ENCODE measurements around the gene UTP3.

Gene UTP3

DNA sequence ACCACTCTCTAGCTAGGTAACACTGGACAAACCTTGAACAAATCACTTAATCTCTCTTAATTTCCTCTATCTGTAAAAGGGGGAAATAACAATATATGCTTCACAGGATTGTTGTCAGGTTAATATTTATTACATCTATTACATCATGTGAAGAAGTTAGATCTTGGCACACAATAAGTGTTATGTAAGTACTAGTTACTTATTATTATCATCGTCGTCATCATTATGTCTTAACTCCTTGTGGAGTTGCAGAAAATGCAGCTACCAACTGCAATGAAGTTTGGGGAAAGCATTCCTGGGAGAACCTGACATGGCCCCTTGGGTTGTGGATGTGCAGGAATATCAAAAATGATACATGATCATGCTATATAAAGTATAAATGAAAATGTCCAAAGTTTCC lies 17.2 kb upstream of the UTP3 start:
- ATAC-seq: no peak
- TF ChIP-seq GLIS3 (CRISPR knock-in tag; IDR thresholded peaks at IDR 0.05) (no peak), RARB (CRISPR knock-in tag; IDR thresholded peaks at IDR 0.05) (no peak), PPARA (CRISPR knock-in tag; IDR thresholded peaks at IDR 0.05; ENCODE audit: borderline replicate concordance) (no peak), TCF4 (CRISPR knock-in tag; IDR thresholded peaks at IDR 0.05; ENCODE audit: borderline replicate concordance) (no peak), ESRRG (CRISPR knock-in tag; IDR thresholded peaks at IDR 0.05) (no peak), ISL1 (CRISPR knock-in tag; IDR thresholded peaks at IDR 0.05) (no peak), ARNTL (CRISPR knock-in tag; IDR thresholded peaks at IDR 0.05; ENCODE audit: borderline replicate concordance, low read depth) (no peak), CSDC2 (CRISPR knock-in tag; IDR thresholded peaks at IDR 0.05) (no peak)
- TF ChIP-seq, protein P1, sequence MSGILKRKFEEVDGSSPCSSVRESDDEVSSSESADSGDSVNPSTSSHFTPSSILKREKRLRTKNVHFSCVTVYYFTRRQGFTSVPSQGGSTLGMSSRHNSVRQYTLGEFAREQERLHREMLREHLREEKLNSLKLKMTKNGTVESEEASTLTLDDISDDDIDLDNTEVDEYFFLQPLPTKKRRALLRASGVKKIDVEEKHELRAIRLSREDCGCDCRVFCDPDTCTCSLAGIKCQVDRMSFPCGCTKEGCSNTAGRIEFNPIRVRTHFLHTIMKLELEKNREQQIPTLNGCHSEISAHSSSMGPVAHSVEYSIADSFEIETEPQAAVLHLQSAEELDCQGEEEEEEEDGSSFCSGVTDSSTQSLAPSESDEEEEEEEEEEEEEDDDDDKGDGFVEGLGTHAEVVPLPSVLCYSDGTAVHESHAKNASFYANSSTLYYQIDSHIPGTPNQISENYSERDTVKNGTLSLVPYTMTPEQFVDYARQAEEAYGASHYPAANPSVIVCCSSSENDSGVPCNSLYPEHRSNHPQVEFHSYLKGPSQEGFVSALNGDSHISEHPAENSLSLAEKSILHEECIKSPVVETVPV (CRISPR knock-in tag; IDR thresholded peaks at IDR 0.05): no peak

DNA sequence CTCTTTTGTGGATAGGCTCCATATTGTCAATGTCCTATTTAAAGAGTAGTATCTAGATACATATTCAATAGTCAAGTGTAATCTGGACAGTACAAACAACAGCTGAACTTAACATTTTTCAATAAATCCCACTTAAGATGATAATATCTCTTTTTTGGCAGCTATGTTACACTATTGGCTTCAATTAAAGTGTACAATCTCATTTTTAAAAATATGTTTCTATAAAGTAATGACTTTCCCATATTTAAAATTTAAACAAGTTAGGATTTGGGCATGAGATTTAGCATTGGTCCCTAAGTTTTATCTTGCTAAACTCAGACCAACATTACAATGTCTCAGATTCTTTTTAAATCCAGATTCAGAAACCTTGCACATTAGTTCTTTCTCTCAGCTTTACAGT lies 14.1 kb upstream of the UTP3 start:
- TF ChIP-seq ZNF565 (CRISPR knock-in tag; conservative IDR thresholded peaks at IDR 0.05; ENCODE audit: low read depth) (no peak), PATZ1 (CRISPR knock-in tag; IDR thresholded peaks at IDR 0.05; ENCODE audit: borderline replicate concordance) (no peak), TCF4 (CRISPR knock-in tag; IDR thresholded peaks at IDR 0.05; ENCODE audit: borderline replicate concordance) (no peak), TOX (CRISPR knock-in tag; IDR thresholded peaks at IDR 0.05; ENCODE audit: borderline replicate concordance) (no peak), GLIS3 (CRISPR knock-in tag; IDR thresholded peaks at IDR 0.05) (no peak)
- TF ChIP-seq, protein P2, sequence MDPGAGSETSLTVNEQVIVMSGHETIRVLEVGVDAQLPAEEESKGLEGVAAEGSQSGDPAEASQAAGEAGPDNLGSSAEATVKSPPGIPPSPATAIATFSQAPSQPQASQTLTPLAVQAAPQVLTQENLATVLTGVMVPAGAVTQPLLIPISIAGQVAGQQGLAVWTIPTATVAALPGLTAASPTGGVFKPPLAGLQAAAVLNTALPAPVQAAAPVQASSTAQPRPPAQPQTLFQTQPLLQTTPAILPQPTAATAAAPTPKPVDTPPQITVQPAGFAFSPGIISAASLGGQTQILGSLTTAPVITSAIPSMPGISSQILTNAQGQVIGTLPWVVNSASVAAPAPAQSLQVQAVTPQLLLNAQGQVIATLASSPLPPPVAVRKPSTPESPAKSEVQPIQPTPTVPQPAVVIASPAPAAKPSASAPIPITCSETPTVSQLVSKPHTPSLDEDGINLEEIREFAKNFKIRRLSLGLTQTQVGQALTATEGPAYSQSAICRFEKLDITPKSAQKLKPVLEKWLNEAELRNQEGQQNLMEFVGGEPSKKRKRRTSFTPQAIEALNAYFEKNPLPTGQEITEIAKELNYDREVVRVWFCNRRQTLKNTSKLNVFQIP (CRISPR knock-in tag; IDR thresholded peaks at IDR 0.05; ENCODE audit: borderline replicate concordance, low read depth): no peak
- no peak for ATAC-seq

DNA sequence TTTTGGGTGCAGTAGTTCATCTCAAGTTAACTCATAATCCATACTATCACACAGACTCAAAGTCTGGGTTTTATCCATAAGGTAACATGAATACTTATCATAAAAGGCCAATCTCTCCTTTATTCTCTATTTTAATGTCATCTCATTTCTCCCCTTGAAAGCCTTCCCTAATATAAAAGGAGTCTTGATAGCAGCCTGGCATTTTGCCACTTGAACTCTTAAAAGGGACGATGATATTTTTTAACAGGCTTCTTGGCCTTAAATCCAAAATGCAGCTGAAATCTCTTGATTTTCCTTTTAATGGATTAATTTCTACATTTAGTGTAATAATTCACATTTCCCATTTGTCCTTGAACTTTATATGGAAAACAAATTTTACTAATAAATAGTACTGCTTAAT lies 13.6 kb upstream of the UTP3 start:
- no peak for TF ChIP-seq PATZ1 (CRISPR knock-in tag; IDR thresholded peaks at IDR 0.05; ENCODE audit: borderline replicate concordance)
- ATAC-seq: no peak

DNA sequence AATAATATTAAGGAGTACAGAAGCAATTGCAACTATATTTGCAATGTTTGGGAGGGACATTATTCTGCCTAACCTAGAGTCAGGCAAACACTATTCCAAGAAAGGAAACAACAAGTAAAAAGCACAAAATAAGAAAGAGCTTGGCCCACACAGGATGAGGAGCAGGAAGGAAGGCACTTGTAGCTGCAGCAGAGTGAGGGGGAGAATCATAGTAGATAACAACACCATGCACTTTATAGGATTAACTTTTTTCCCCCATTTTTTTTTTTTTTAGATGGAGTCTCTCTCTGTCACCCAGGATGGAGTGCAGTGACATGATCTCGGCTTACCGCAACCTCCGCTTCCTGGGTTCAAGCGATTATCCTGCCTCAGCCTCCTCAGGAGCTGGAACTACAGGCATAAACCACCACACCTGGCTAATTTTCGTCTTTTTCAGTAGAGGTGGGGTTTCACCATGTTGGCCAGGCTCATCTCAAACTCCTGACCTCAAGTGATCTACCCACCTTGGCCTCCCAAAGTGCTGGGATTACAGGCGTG lies 11.7 kb upstream of the UTP3 start:
- ATAC-seq: no peak
- TF ChIP-seq TCF4 (CRISPR knock-in tag; IDR thresholded peaks at IDR 0.05; ENCODE audit: borderline replicate concordance): no peak
- no peak for TF ChIP-seq ZNF565 (CRISPR knock-in tag; conservative IDR thresholded peaks at IDR 0.05; ENCODE audit: low read depth)
- no peak for TF ChIP-seq ZC3H10 (CRISPR knock-in tag; IDR thresholded peaks at IDR 0.05)
- no peak for TF ChIP-seq BACH2 (CRISPR knock-in tag; IDR thresholded peaks at IDR 0.05; ENCODE audit: borderline replicate concordance)
- no peak for TF ChIP-seq ZFP3 (CRISPR knock-in tag; IDR thresholded peaks at IDR 0.05)
- TF ChIP-seq ZNF70 (CRISPR knock-in tag; IDR thresholded peaks at IDR 0.05): no peak
- TF ChIP-seq, protein P3, sequence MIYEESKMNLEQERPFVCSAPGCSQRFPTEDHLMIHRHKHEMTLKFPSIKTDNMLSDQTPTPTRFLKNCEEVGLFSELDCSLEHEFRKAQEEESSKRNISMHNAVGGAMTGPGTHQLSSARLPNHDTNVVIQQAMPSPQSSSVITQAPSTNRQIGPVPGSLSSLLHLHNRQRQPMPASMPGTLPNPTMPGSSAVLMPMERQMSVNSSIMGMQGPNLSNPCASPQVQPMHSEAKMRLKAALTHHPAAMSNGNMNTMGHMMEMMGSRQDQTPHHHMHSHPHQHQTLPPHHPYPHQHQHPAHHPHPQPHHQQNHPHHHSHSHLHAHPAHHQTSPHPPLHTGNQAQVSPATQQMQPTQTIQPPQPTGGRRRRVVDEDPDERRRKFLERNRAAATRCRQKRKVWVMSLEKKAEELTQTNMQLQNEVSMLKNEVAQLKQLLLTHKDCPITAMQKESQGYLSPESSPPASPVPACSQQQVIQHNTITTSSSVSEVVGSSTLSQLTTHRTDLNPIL (CRISPR knock-in tag; IDR thresholded peaks at IDR 0.05; ENCODE audit: low read depth): no peak
